ENCODE data around the gene SLBP. TPM values are rescaled to one million over a fixed set of nuclear protein-coding genes. Genes with fewer than 3 reads are reported as not detected.
"Not testable (repeated sequence)": the region's sequence is repeated elsewhere in the genome, so short reads cannot be mapped to it uniquely, and the experiment has no call there.

Gene SLBP
- total RNA-seq, 1 donor from 2014 or later = 99.1 TPM

DNA sequence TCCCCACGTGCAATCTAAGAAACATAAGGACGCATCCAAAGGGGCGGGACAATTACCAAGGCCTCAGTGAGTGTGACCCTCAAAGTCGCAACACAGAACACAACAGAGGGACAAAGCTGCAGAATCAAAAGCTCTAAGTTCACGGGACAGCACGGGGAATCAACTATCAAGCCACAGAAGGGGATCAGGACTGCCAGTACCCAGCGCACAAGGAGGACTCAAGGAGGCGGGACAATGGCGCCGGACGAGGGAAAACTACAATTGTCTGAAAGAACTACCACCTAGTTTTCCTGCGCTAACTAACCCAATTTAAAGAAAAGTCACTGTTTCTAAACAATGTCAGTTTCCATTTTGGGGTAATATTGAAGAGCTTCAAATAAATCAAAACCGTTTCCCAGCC is 29.3 kb downstream of the SLBP start:
- intact Hi-C loops (cut with micrococcal nuclease) = loop anchor here (10.0 kb wide), 1 partner anchor 732 kb away; the partner anchor contains the start of genes CFAP99 and ZFYVE28

DNA sequence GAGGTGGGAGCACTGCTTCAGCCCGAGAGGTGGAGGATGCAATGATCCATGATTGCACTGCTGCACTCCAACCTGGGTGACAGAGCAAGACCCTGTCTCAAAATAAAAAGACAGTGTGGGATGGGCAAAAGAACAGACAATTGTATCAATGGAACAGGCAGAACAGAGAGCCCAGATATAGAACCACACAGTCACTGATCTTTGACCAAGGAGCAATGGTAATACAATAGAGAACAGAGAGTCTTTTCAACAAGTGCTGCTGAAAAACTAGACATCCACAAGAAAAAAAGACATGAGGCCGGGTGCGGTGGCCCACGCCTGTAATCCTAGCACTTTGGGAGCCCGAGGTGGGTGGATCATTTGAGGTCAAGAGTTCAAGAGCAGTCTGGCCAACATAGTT is 33.9 kb downstream of the SLBP start:
- intact Hi-C loops (cut with micrococcal nuclease) = no loop called here

DNA sequence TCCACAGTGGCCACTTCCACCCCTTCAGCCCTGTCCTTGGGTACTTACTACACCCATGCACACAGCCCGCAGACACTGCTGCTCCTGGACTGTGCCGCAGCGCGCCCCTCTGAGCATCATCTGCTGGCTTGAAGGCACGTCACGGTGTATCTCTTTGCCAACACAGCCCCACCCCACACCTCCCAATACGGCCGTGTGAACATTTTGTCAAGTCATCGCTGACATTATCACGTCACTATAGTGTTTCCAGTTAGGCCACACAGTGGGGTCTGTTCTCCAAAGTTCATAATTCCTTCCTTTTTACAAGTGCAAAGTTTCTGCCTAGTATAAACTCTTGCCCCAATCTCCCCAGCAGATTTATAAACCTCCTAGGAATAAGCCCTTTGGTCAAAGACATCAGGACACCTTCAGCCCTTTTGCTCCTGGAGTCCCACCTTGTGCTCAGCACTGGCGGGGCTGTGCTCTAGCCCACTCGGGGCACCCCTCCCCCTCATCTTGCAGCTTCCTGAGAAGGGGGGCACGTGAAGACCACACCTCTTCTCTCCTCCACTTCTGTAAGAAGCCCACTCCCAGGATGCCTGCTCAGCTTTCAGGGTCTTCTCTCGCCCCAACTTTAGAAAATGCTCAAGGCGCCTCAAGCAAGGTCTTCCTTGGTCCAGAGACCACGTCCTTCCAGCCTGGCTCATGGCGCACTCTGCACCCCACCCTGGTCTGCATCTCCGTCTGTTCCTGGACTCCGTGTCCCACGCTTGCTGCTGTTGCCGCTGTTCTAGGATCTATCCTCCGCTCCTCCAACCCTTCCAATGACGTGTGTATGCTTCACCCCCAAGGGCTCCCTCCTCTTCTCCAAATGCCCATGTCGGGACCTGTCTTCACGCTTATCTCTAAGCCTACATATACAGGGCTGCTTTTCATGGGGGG is 35.3 kb downstream of the SLBP start:
- intact Hi-C loops (cut with micrococcal nuclease) = no loop called here

DNA sequence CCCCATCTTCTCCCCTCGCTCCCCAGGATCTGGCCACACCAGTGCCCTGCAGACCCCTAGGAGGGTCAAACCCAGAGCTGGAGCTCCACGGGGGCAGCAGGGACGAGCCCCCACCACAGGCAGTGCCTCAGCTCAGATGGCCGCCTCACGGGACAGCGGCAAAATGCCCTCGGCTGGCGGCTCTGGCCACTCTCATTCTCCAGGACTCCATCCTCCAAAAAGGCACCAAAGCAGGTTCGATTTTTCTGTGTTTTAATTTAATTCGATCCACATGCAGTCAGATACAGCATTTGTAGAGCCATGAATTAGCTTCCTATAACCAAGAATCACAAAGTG is 36.3 kb downstream of the SLBP start:
- intact Hi-C loops (cut with micrococcal nuclease) = no loop called here

DNA sequence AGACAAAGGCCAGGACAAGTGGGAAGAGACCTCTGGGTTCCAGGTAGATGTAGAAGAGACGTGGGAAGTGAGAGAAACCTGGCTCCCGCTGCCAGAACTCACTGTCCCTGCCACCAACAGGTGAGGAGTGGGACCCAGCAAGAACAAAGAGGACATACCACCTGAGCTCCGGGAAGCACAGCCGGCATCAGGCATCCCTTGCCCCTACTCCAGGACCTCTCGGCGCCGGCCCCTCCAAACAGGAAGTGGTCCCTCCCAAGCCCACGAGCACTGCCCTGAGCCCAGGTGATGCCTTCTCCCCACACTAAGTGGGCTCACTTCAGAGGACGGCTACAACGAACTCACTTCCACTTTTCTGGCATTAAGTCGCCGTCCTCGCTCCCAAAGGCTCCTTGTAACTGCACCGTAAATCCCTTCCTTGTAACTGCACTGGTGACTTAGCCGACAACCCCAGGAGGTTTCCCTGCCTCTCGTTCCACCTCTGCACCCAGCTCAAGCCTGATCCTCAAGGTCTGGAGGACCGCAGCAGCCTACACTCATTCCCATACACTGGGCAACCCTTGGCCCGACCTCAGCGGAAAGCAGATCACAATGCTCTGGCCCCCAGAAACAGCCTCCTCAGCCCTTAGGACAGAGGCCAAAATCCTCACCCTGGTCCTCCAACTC is 36.9 kb downstream of the SLBP start:
- intact Hi-C loops (cut with micrococcal nuclease) = no loop called here

DNA sequence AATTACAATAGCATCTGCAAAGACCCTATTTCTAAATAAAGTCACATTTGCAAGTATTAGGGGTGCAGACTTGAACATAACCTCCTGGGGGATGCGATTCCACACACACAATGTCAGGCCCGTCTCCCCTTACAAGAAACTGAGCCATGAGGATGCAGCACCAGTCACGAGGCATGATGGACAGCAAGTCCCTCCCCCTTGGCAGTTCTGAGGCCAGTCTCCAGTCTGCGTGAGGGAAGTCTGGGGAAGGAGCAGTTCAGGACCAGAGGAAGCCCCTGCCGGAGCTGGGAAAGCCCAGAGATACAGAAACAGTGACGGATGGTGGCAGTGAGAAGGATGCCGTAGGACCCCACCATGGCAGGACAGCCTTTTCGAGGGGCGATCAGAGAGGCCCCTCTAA is 37.4 kb downstream of the SLBP start:
- intact Hi-C loops (cut with micrococcal nuclease) = no loop called here

DNA sequence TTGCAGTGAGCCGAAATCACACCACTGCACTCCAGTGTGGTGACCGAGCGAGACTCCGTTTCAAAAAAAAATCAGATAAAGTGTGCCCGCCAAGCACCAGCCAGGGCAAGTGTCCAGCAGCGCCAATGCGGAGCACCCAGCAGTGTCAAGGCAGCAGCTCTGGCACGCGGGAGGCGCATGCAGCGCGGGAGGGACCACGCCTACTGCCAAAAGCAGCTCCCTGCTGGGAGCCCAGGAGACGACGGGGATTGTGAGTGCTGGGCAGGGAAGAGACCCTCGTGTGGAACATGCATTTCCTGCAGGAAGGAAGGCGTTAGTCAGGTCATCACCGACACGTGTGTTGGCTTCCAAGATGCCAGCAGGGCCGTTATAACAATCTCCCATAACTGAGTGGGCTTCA is 38.4 kb downstream of the SLBP start:
- intact Hi-C loops (cut with micrococcal nuclease) = no loop called here

DNA sequence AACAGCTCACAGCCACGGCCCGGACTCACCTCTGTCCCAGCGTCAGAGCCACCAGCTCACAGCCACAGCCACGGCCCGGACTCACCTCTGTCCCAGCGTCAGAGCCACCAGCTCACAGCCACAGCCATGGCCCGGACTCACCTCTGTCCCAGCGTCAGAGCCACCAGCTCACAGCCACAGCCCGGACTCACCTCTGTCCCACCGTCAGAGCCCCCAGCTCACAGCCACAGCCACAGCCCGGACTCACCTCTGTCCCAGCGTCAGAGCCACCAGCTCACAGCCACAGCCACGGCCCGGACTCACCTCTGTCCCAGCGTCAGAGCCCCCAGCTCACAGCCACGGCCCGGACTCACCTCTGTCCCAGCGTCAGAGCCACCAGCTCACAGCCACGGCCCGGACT is 41.1 kb downstream of the SLBP start:
- intact Hi-C loops (cut with micrococcal nuclease) = not testable (repeated sequence)

DNA sequence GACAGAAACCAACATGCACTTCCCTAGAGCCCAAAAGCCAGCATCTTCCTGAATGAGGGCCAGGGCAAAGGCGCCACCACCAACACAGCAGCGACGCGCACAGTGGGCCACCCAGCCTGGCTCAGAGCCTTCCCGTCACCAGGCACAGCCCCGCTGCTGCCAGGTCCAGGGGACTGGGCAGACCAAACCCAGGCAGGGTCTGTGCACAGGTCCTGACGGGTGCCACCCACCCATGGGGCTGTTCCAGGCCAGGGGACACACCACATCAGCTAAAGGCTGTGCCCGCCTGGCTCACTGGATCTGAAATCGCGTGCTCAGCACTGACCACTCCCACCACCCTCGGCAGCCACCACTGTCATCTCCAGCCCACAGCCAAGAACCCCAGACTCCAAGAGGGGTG is 41.8 kb downstream of the SLBP start:
- intact Hi-C loops (cut with micrococcal nuclease) = no loop called here

DNA sequence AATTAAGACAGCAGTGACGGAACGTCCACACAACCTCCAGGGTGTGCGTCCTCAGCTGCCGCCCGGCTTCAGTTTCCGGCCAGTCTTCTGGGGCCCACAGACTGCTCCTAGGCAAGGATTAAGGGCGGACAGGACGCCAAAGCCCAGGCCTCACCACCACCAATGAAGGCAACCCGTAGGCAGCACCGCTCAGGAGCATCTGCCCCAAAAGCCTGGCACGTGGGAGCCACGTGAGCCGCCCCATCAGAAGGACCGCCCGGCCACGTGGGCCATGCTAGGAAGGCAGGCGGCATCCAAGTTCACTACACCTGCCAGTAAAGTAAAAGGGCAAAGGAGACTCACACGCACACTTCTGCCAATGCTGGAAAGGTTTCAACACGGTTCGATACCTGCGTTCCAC is 42.3 kb downstream of the SLBP start:
- intact Hi-C loops (cut with micrococcal nuclease) = no loop called here

DNA sequence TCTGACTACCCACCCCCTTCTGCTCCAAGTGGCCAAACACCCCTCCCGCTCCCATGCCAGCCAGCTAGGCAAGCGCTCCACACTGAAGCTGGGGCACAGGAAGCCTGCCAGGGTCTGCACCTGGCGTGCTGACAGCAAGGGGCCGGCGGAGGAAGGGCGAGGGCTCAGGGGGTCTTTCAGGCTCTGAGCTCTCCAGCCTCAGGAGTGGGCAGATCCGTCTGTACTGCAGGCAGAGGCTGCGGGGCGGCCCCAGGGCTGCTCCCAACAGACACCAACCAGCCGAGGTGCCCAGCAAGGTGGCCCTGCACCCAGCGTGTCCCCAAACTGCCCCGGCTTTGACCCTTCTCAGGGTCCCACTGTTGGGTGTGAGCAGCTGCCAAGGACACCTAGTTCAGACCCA is 42.8 kb downstream of the SLBP start:
- intact Hi-C loops (cut with micrococcal nuclease) = no loop called here

DNA sequence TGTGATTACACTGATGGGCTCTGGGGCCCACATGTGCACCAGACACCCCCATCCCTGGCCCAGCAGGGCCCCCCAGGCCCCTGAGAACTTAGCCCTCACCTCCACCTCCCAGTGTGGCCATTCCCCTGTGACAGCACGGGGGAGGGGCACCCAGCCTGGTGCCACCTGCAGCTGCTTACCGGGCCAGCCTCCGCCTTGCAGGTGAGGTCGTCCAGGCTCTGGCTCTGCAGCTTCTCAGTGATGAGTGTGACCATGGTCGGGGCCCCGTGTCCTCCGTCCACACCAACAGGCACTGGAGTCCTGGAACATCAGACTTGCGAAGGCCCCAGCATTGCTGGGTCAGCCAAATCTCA is 43.7 kb downstream of the SLBP start:
- intact Hi-C loops (cut with micrococcal nuclease) = no loop called here

DNA sequence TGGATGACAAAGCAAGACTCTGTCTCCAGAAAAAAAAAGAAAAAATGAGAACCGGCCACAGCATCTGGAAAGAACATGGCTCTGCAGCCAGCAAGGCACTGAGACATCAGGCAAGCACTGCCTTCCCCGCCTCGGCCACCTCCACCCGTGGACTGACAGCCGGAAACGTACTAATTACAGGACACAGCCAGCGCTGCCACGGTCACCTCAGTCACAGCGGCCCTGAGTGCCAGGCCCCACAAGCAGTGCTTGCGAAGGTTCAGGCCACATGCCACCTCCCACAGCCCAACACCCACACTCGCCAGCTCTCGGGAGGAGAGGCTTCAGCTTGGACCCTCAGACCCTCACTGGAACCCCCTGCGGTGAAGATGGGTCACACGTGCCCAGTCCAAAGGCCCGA is 44.8 kb downstream of the SLBP start:
- intact Hi-C loops (cut with micrococcal nuclease) = no loop called here

DNA sequence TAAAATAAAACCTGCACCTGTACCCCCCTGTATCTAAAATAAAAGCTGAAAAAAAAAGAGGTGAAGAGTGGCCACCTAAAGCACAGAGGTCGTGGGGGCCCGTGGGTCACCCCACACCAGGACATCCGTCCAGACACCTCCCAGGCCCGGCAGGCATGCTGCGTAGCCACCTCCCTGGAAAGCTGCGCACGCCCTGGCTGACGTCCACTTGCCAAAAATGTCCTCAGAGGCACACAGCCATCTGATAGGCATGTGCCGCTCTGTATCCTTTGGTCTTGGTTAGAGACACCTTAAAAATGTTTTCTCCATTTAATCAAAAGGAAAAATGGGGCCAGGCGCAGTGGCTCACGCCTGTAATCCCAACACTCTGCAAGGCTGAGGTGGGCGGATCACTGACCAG is 45.7 kb downstream of the SLBP start:
- intact Hi-C loops (cut with micrococcal nuclease) = no loop called here

DNA sequence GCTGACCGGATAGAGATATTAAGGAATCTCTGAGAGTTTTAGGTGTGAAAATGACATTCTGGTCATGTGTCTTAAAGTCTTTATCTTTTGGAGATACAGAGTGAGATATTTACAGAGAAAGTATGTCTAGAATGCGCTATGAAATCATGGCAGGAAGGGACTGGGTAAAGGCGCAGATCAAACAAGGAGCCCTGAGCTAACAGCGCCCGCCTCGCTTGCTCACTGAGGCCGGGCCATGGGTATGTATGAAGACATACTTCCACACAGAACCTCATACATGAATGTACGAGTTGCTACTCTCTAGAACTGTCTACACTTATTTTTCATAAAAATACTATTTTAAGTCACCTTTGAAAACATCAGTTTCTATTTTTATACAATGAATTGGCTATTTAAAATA is 48.0 kb downstream of the SLBP start:
- intact Hi-C loops (cut with micrococcal nuclease) = no loop called here

DNA sequence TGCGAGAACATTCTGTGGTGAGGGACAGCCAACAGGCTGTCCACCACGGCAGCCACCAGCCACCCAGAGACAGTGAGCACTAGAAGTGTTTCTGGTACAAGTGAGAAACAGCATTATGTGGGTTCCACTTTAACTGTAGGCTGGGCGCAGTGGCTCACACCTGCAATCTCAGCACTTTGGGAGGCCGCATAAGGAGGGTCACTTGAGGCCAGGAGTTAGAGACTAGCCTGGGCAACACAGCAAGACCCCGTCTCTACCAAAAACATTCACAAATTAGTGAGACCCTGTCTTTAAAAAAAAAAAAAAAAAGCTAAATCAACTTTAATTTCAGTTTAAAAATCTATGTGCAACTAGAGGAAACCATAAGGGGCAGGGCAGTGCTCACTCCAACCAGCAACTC is 48.6 kb downstream of the SLBP start:
- intact Hi-C loops (cut with micrococcal nuclease) = no loop called here

DNA sequence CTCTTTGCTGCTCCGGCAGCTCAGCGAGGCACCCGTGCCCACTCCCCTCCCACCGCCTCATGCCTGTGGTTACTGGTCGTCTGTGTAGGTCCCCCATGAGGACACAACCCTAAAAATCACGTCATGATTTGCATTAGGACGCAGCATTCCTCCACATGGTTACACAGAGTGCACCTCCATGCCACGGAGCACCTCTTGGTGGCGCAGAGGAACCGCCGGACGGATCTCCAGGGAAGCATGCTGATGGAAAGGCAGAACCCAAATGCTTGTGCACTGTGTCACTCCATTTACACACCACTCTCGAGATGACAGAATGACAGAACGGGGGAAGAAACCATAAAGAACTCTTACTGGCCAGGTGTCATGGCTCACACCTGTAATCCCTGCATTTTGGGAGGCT is 50.4 kb downstream of the SLBP start:
- intact Hi-C loops (cut with micrococcal nuclease) = no loop called here

DNA sequence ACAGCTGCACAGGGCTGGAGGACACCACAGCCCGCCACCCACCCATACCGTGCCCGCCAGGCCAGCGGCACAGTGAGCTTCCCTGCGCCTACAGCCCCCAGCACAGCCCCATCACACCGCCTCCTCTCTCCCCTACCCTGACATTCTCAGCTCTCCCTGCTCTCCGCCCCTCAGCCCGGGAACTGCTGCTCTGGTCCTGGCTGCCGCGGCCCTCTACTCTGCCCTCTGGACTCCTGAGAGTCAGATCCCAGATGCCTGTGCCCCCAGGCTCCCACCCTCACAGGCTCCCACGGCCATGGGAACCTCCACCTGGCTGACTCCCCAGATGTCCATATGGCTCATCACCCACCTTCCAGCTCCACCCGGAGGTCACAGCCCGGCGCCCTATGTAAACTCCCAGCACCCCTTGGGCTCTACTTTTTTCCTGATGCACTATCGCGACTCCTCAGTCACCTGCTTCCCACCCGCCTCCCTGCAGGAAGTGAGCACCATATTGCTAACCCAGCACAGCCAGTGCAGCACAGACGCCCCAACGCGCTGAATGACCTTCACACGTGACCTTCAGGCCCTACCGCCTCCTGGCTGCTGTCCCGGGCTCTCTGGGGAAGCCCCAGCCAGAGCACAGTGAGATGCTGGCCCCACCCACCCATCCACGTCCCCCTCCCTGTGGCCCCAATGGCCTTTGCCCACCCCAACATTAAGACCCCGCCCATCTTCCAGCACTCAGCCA is 51.0 kb downstream of the SLBP start:
- intact Hi-C loops (cut with micrococcal nuclease) = no loop called here

DNA sequence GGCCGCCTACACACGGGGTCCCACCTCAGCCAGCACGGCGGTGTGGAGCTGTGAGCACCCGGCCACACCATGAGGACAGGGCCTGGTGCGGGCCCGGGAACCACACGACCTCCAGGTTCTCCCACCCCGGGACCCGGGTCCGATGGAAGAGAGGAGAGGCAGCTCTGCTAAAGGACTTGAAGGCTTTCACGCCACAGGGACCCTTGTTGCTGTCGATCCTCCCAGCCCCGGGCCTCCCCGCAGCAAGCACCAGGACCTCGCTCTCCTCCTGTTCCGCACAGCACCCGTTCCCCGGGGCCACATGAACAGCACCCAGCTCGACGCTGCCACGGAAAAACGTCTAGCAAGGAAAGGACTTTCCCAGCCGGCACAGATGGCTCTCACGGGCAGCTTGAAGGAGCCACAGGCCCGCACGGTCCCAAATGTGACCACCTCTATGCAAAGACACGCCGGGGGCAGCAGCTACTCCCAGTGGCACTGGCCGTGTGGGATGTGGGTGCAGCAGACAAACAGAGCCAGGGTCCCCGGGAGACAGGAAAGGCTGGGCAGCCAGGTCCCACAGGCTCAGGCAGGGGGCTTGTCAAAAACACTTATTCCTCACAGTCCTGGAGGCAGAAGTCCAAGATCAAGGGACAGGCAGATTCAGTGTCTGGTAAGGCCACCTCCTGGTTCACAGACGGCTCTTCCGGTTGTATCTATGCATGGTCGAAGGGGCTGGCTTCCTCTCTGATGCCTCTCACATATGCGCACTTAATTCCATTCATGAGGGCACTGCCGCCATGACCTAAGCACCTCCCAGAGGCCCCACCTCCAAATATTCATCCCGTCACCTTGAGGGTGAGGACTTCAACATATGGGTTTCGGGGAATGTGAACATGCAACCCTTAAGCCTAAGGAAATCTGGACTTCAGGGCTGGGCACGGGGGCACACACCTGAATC is 52.7 kb downstream of the SLBP start:
- intact Hi-C loops (cut with micrococcal nuclease) = no loop called here

DNA sequence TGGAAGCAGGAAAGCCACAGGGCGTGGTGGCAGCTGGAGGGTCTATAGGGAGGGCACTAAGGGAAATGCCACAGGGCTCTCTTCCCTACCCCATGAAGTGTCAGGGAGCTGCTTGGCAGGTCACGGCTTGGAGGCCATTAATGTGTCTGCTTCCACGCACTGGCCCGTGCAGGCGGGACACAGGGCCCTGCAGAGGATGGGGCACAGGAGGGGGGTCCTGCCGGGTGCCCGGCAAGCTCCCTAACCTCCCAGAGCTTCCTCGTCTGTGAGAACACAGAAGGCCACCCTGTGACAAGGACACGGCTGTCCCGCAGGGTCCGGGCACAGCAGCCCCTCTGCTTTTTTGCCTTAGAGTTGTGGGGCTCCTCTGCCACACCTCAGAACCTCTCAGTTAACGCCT is 53.5 kb downstream of the SLBP start:
- intact Hi-C loops (cut with micrococcal nuclease) = no loop called here

DNA sequence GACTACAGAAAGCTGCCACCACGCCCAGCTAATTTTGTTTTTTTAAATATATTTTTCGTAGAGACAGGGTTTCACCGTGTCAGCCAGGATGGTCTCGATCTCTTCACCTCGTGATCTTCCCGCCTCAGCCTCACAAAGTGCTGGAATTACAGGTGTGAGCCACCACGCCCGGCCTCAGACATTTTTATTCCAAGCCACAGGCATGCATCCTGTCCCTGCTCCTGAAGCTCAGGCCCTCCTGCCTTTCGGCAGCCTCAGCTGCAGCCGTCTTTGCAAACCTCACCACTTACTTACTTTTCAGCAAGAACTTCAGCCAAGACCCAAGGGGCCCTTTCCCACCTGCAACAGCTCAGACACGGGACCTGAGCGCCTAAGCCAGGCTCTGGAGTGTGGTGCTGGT is 54.0 kb downstream of the SLBP start:
- intact Hi-C loops (cut with micrococcal nuclease) = no loop called here
